Neuron (in vitro differentiated cells): Measurements from ENCODE around the gene TMIGD3.

ENCODE experiments used
- H2AFZ ChIP-seq: one replicate; pipeline ENCODE4 v1.6.1; 2013; ENCODE audit warnings: low read depth, mild to moderate bottlenecking, inconsistent platforms, low read length, moderate library complexity
- H3K27me3 ChIP-seq: one replicate; pipeline ENCODE4 v1.6.1; 2013; ENCODE audit warnings: low read length; ENCODE audit not compliant: insufficient read depth
- H3K36me3 ChIP-seq: one replicate; pipeline ENCODE4 v1.6.1; 2013; ENCODE audit warnings: low read length; ENCODE audit not compliant: insufficient read depth
- H3K4me1 ChIP-seq: one replicate; pipeline ENCODE4 v1.6.1; 2013; ENCODE audit warnings: low read length; ENCODE audit not compliant: insufficient read depth
- H3K4me3 ChIP-seq: 2 replicates; pipeline ENCODE4 v1.5.1; 2013; ENCODE audit warnings: mild to moderate bottlenecking, low read length, moderate library complexity
- H3K9me3 ChIP-seq: one replicate; pipeline ENCODE4 v1.6.1; 2013; ENCODE audit warnings: low read length

The TMIGD3 gene

GRCh38 chr1:111480674-111481073 is 22.8 kb downstream of the TMIGD3 start:
- Histone ChIP-seq H3K9me3 (no peaks in the 10 kb centered on the region), H3K4me3 (no peak overlapping the region), H3K36me3 (no peaks in the 10 kb centered on the region), H3K27me3 (peaks cover 2% of the 10 kb centered on the region), H3K4me1 (no peaks in the 10 kb centered on the region), H2AFZ (no peak overlapping the region)

- Histone ChIP-seq H3K4me3 (no peak overlapping the region), H3K9me3 (no peaks in the 10 kb centered on the region), H3K4me1 (no peaks in the 10 kb centered on the region), H3K36me3 (no peaks in the 10 kb centered on the region), H3K27me3 (no peaks in the 10 kb centered on the region), H2AFZ (no peak overlapping the region)
These were observed 26.6 kb downstream of the TMIGD3 start for GRCh38 chr1:111476761-111477309.

- no peak overlapping the region for H2AFZ ChIP-seq
- H3K36me3 ChIP-seq = no peaks in the 10 kb centered on the region
- no peaks in the 10 kb centered on the region for H3K27me3 ChIP-seq
- no peak overlapping the region for H3K4me3 ChIP-seq
- H3K4me1 ChIP-seq = no peaks in the 10 kb centered on the region
- no peaks in the 10 kb centered on the region for H3K9me3 ChIP-seq
These were observed 27.2 kb downstream of the TMIGD3 start for GRCh38 chr1:111476214-111476613.

DNA sequence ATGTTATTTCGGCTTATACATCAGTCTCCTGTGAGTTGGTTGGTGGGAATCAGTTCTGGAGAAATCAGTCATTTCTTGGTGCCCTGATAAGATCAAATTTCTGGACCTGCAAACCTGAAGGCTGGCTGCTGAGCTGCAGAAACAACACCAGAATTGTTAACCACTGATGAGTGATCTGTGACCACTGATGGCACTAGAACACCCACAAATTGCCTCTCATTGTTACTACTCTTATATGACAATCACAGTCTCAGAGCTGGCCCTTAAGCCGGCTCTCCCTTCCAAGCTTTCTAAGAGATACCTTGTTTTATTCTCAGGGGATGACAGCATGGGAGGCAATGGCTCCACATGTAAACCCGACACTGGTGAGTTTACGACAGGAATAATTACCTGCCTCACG is 27.7 kb downstream of the TMIGD3 start:
- Histone ChIP-seq H3K27me3 (no peaks in the 10 kb centered on the region), H3K4me1 (no peaks in the 10 kb centered on the region), H3K9me3 (no peaks in the 10 kb centered on the region), H3K36me3 (no peaks in the 10 kb centered on the region), H2AFZ (no peak overlapping the region), H3K4me3 (no peak overlapping the region)

- Histone ChIP-seq H3K36me3 (no peaks in the 10 kb centered on the region), H2AFZ (no peak overlapping the region), H3K4me1 (no peaks in the 10 kb centered on the region), H3K9me3 (no peaks in the 10 kb centered on the region), H3K4me3 (no peak overlapping the region), H3K27me3 (no peaks in the 10 kb centered on the region)
These were observed 28.9 kb downstream of the TMIGD3 start for GRCh38 chr1:111474521-111474920.

GRCh38 chr1:111474106-111474505 is 29.3 kb downstream of the TMIGD3 start:
- H3K36me3 ChIP-seq = no peaks in the 10 kb centered on the region

DNA sequence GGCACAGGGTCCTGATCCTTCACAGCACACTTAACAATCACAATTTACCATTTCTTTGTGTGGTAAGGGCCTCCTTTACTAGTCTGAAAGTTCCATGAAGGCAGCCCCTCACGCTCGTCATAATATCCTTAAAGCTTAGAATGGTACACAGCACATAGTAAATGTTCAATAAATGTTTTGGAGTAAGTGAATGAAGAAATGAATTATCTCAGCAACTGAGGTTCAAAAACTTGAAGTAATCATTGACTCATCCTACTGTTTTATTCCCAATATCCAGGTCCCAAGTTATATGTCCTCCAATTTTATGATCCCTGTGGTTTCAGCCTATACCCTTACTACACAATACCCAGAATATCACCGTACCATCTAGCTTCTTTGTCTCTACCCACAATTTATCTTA is 31.9 kb downstream of the TMIGD3 start:
- H3K9me3 ChIP-seq = no peaks in the 10 kb centered on the region
- no peak overlapping the region for H2AFZ ChIP-seq
- H3K27me3 ChIP-seq = no peaks in the 10 kb centered on the region
- H3K36me3 ChIP-seq = peaks cover 2% of the 10 kb centered on the region
- no peak overlapping the region for H3K4me3 ChIP-seq
- H3K4me1 ChIP-seq = no peaks in the 10 kb centered on the region

More at GRCh38 chr1:111474106-111474505, 29.3 kb downstream of the TMIGD3 start:
- Histone ChIP-seq H2AFZ (no peak overlapping the region), H3K4me3 (no peak overlapping the region), H3K27me3 (no peaks in the 10 kb centered on the region), H3K9me3 (no peaks in the 10 kb centered on the region), H3K4me1 (no peaks in the 10 kb centered on the region)

DNA sequence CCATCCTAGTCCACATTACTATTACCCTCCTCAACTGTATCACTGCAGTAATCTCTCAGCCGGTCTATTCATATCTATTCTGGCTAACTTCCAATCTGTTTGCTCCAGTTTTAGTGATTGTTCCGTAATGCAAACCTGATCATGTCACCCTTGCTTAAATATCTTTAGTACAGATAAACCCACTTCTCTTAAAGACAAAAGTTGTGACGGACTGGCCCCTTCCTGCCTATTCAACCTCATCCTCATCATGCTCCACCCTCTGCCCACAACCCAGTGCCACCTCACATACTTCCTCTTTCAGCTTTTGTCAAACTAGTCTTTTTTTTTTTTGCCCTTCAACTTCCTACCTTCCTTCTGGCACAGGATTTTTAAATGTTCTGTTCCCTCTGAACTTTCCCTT is 32.4 kb downstream of the TMIGD3 start:
- no peaks in the 10 kb centered on the region for H3K9me3 ChIP-seq
- H3K36me3 ChIP-seq = peaks cover 2% of the 10 kb centered on the region
- no peak overlapping the region for H3K4me3 ChIP-seq
- no peaks in the 10 kb centered on the region for H3K27me3 ChIP-seq
- H3K4me1 ChIP-seq = no peaks in the 10 kb centered on the region
- H2AFZ ChIP-seq = no peak overlapping the region

DNA sequence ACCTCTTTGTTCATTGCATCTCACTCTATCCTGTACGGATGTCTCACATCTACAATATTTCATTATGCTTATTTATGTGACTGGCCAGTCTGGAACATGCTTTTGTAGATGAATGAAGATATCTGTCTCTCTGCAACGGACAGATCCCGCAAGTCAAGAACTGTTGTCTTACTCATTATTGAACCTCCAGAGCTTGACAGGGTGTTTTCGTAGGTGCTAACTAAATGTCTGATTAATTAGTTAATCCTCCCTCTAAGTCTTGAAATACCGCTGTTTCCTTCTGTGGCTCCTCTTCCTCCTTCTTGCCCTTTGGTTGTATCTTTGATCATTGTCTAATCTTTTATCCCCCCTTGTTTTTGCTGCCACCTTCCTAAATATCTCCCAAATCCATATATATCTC is 32.8 kb downstream of the TMIGD3 start:
- H3K36me3 ChIP-seq = peaks cover 2% of the 10 kb centered on the region
- no peak overlapping the region for H3K4me3 ChIP-seq
- no peaks in the 10 kb centered on the region for H3K4me1 ChIP-seq
- H3K9me3 ChIP-seq = no peaks in the 10 kb centered on the region
- no peaks in the 10 kb centered on the region for H3K27me3 ChIP-seq
- H2AFZ ChIP-seq = no peak overlapping the region

DNA sequence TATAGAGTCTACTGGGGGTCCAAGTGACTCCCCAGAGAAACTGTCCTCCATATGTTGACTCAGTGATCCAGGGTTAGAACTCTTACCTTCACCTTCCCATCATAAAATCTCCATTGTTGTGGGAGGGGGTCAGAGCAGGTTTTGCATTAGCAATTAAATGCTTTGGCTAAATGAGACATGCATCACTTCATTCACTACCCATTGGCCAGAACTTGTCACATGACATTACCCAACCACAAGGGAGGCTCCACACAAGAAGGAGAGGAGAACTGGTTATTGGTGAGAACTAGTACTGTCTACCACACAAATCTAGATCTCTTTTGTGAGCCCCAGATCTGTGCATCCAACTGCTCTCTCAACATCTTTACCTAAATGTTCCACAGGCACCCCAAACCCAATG is 33.9 kb downstream of the TMIGD3 start:
- Histone ChIP-seq H3K36me3 (peaks cover 2% of the 10 kb centered on the region), H3K4me1 (no peaks in the 10 kb centered on the region), H3K4me3 (no peak overlapping the region), H3K9me3 (no peaks in the 10 kb centered on the region), H2AFZ (no peak overlapping the region), H3K27me3 (no peaks in the 10 kb centered on the region)

DNA sequence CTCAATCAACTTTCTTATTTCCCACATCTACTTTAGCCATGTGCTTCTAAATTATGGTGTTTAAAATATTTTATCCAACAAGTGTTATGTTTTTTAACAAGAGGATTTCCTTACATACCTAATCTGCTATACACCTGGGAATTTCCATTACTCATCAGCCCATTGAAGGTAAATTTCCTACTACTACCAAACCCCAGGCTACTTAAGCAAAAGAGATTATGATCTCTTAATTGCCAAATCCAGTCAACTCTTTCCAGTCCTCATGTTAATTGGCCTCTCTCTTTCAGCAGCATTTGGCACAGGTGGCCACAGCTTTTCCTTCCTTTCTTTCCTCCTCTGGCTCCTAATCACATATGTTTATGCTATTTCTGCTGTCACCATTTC is 34.7 kb downstream of the TMIGD3 start:
- H3K27me3 ChIP-seq = no peaks in the 10 kb centered on the region
- H2AFZ ChIP-seq = no peak overlapping the region
- peaks cover 2% of the 10 kb centered on the region for H3K36me3 ChIP-seq
- H3K4me1 ChIP-seq = no peaks in the 10 kb centered on the region
- H3K4me3 ChIP-seq = no peak overlapping the region
- no peaks in the 10 kb centered on the region for H3K9me3 ChIP-seq

GRCh38 chr1:111467865-111468716 is 35.3 kb downstream of the TMIGD3 start:
- H2AFZ ChIP-seq = no peak overlapping the region
- H3K9me3 ChIP-seq = no peaks in the 10 kb centered on the region
- H3K4me1 ChIP-seq = no peaks in the 10 kb centered on the region
- peaks cover 3% of the 10 kb centered on the region for H3K36me3 ChIP-seq
- H3K4me3 ChIP-seq = no peak overlapping the region
- no peaks in the 10 kb centered on the region for H3K27me3 ChIP-seq

GRCh38 chr1:111466480-111466879 is 37.0 kb downstream of the TMIGD3 start:
- H3K9me3 ChIP-seq = no peaks in the 10 kb centered on the region
- H2AFZ ChIP-seq = no peak overlapping the region
- H3K4me1 ChIP-seq = no peaks in the 10 kb centered on the region
- no peak overlapping the region for H3K4me3 ChIP-seq
- no peaks in the 10 kb centered on the region for H3K27me3 ChIP-seq
- peaks cover 18% of the 10 kb centered on the region for H3K36me3 ChIP-seq

GRCh38 chr1:111465754-111466153 is 37.7 kb downstream of the TMIGD3 start:
- Histone ChIP-seq H3K9me3 (no peaks in the 10 kb centered on the region), H3K4me1 (no peaks in the 10 kb centered on the region), H3K27me3 (no peaks in the 10 kb centered on the region), H3K36me3 (peaks cover 25% of the 10 kb centered on the region), H3K4me3 (no peak overlapping the region), H2AFZ (no peak overlapping the region)
